K562 (cell line): ENCODE measurements around the gene RBSN. TPM values are rescaled to one million over a fixed set of nuclear protein-coding genes. Genes with fewer than 3 reads are reported as not detected.

ENCODE experiments used
- BCLAF1 ChIP-seq, 2 experiments: fragments of 450-650 bp in 1 of 2; IDR thresholded peaks; 2 replicates each; pipeline ENCODE4 v1.6.1; 2011 to 2017; ENCODE audit warnings: low read depth in 2 of 2, antibody characterized with exemption in 1 of 2, borderline replicate concordance in 1 of 2, low read length in 1 of 2, mild to moderate bottlenecking in 1 of 2, mixed read lengths in 1 of 2; ENCODE audit not compliant: control insufficient read depth in 1 of 2
- FOXA3 ChIP-seq, 2 experiments: fragments of 450-650 bp in 1 of 2; sonication (generic) in 1 of 2; formaldehyde crosslinking; IDR thresholded peaks in 1 of 2; conservative IDR thresholded peaks in 1 of 2; 2 replicates each; pipeline versions ENCODE4 v1.4.0 to v1.8.0; 2020 to 2022; ENCODE audit warnings: mild to moderate bottlenecking in 2 of 2, missing genetic modification reagents in 1 of 2
- HDAC3 ChIP-seq: fragments of 450-650 bp; IDR thresholded peaks from 2 replicates; pipeline ENCODE4 v1.6.1; 2018; ENCODE audit warnings: borderline replicate concordance, mild to moderate bottlenecking, moderate library complexity; ENCODE audit not compliant: partially characterized antibody
- JUN ChIP-seq, 2 experiments: sonication (generic) in 1 of 2; formaldehyde crosslinking in 1 of 2; IDR thresholded peaks; 2 replicates each; pipeline versions ENCODE4 v1.6.1 to v1.8.0; 2012 to 2022; ENCODE audit warnings: borderline replicate concordance in 2 of 2, mild to moderate bottlenecking in 2 of 2, improper control_type of control experiment in 1 of 2, low read depth in 1 of 2, low read length in 1 of 2, missing genetic modification reagents in 1 of 2
- KLF16 ChIP-seq: IDR thresholded peaks from 2 replicates; pipeline ENCODE4 v1.6.1; 2016; ENCODE audit warnings: antibody characterized with exemption
- POLR2B ChIP-seq: fragments of 450-650 bp; IDR thresholded peaks from 2 replicates; pipeline ENCODE4 v1.6.1; 2018; ENCODE audit warnings: low read depth; ENCODE audit not compliant: partially characterized antibody
- TFAM ChIP-seq: fragments of 250-450 bp; sonication (Bioruptor Pico); conservative IDR thresholded peaks from 2 replicates; pipeline ENCODE4 v1.5.0; 2021; ENCODE audit warnings: mild to moderate bottlenecking, moderate library complexity
- THRAP3 ChIP-seq: fragments of 450-650 bp; IDR thresholded peaks from 2 replicates; pipeline ENCODE4 v1.6.1; 2016; ENCODE audit warnings: mild to moderate bottlenecking, inconsistent platforms, borderline replicate concordance
- ZBTB11 ChIP-seq, 3 experiments: fragments of 200-800 bp in 1 of 3; fragments of 250-450 bp in 1 of 3; fragments of 450-650 bp in 1 of 3; sonication (Bioruptor Pico) in 1 of 3; sonication (Bioruptor generic) in 1 of 3; formaldehyde crosslinking in 1 of 3; IDR thresholded peaks; 2 replicates each; pipeline versions ENCODE4 v1.6.1 to v1.8.0; 2016 to 2022; ENCODE audit warnings: mild to moderate bottlenecking in 2 of 3, missing genetic modification characterization in 2 of 3, missing compliant biosample characterization in 1 of 3, moderate library complexity in 1 of 3
- ZBTB26 ChIP-seq: fragments of 450-650 bp; formaldehyde crosslinking; IDR thresholded peaks from 2 replicates; pipeline ENCODE4 v1.4.0; 2022; ENCODE audit warnings: missing genetic modification characterization
- ZBTB8A ChIP-seq: fragments of 450-650 bp; IDR thresholded peaks from 2 replicates; pipeline ENCODE4 v1.6.1; 2018; ENCODE audit warnings: mild to moderate bottlenecking, moderate library complexity; ENCODE audit not compliant: partially characterized antibody
- ZNF76 ChIP-seq: fragments of 250-450 bp; sonication (Bioruptor Pico); IDR thresholded peaks from 2 replicates; pipeline ENCODE4 v1.4.0; 2020; ENCODE audit warnings: mild to moderate bottlenecking, moderate library complexity, borderline replicate concordance
- polyA plus RNA-seq, 8 experiments: library from polyadenylated mRNA; depleted of rRNA in 4 of 8; stranded (reverse) in 5 of 8; unstranded in 3 of 8; fragments of >200 nt; fragmentation: Nextera tagmentation in 2 of 8; fragmentation: Illumina TruSeq in 1 of 8; extraction: Ambion mirVana in 2 of 8; extraction: Trizol in 1 of 8; gene quantifications; 2 replicates each; pipeline versions ENCODE4 v1.2.1 to v1.2.3, GENCODE V29; 2011 to 2014; ENCODE audit warnings: inconsistent platforms in 1 of 8, missing spikeins in 1 of 8
- total RNA-seq, 7 experiments: library from RNA; depleted of rRNA in 6 of 7; stranded (reverse); fragments of >200 nt in 6 of 7; fragmentation: Illumina TruSeq in 2 of 7; extraction: Trizol in 2 of 7; gene quantifications; 2 replicates each; pipeline versions ENCODE4 v1.2.1 to v1.2.3, GENCODE V29; 2011 to 2021; ENCODE audit warnings: low replicate concordance in 1 of 7
- TF ChIP-seq, protein P1 (sequence below): fragments of 450-650 bp; formaldehyde crosslinking; IDR thresholded peaks from 2 replicates; pipeline ENCODE4 v1.4.0; 2020; ENCODE audit warnings: mild to moderate bottlenecking, moderate library complexity
- TF ChIP-seq, protein P2 (sequence below): fragments of 250-450 bp; sonication (Bioruptor Pico); IDR thresholded peaks from 2 replicates; pipeline ENCODE4 v1.8.0; 2022; ENCODE audit warnings: moderate library complexity, mild to moderate bottlenecking, inconsistent platforms
- TF ChIP-seq, protein P3 (sequence below): sonication (generic); formaldehyde crosslinking; IDR thresholded peaks from 2 replicates; pipeline ENCODE4 v1.8.1; 2023; ENCODE audit warnings: mild to moderate bottlenecking, missing genetic modification reagents

The RBSN gene
- total and polyA plus RNA-seq, 9 of the 15 experiments (the other 6 are each of a cell fraction or from before 2014, with no cell fraction given), result 2.9 to 19.6 (median 15.0) TPM

DNA sequence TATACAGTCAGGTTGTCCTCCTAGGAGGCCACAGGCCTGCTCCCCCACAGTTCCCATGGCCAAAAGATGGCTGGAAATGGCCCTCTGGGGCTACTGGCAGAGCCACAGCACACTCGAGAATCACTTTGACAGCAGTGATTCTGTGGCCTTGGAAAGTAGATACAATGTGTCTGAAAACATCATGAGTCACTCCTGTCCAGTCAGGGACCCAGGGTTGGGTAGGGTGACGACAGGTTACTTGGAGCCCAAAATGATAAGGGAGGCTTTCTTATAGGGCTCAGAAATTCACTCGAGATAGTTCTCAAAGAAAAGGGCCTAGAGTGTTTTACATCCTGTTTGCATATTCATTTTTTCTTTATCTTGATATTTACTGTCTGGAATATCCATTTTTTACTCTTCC, 58.1 kb downstream of the RBSN start (continued):
- TF ChIP-seq POLR2B (peak; percentile 41), FOXA3 (CRISPR knock-in tag; conservative IDR thresholded peaks at IDR 0.05 in 1 of 2, IDR thresholded peaks at IDR 0.05 in 1 of 2) (no peak), THRAP3 (no peak), KLF16 (no peak), HDAC3 (no peak), ZBTB11 (CRISPR knock-in tag; IDR thresholded peaks at IDR 0.05) (no peak), BCLAF1 (IDR thresholded peaks at IDR 0.05; ENCODE audit: borderline replicate concordance in 1 of 2, control insufficient read depth in 1 of 2, low read depth in 2 of 2, low read length in 1 of 2) (no peak), TFAM (no peak), ZBTB8A (no peak), ZBTB26 (CRISPR knock-in tag) (no peak), JUN (IDR thresholded peaks at IDR 0.05; ENCODE audit: borderline replicate concordance, low read depth, low read length) (peak; percentile 84), JUN (CRISPR knock-in tag; IDR thresholded peaks at IDR 0.05; ENCODE audit: borderline replicate concordance) (no peak), ZNF76 (CRISPR knock-in tag) (no peak)
- TF ChIP-seq, protein P1, sequence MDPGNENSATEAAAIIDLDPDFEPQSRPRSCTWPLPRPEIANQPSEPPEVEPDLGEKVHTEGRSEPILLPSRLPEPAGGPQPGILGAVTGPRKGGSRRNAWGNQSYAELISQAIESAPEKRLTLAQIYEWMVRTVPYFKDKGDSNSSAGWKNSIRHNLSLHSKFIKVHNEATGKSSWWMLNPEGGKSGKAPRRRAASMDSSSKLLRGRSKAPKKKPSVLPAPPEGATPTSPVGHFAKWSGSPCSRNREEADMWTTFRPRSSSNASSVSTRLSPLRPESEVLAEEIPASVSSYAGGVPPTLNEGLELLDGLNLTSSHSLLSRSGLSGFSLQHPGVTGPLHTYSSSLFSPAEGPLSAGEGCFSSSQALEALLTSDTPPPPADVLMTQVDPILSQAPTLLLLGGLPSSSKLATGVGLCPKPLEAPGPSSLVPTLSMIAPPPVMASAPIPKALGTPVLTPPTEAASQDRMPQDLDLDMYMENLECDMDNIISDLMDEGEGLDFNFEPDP (CRISPR knock-in tag), result no peak
- TF ChIP-seq, protein P2, sequence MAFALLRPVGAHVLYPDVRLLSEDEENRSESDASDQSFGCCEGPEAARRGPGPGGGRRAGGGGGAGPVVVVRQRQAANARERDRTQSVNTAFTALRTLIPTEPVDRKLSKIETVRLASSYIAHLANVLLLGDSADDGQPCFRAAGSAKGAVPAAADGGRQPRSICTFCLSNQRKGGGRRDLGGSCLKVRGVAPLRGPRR, result no peak
- TF ChIP-seq, protein P3, sequence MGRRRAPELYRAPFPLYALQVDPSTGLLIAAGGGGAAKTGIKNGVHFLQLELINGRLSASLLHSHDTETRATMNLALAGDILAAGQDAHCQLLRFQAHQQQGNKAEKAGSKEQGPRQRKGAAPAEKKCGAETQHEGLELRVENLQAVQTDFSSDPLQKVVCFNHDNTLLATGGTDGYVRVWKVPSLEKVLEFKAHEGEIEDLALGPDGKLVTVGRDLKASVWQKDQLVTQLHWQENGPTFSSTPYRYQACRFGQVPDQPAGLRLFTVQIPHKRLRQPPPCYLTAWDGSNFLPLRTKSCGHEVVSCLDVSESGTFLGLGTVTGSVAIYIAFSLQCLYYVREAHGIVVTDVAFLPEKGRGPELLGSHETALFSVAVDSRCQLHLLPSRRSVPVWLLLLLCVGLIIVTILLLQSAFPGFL (CRISPR knock-in tag), result no peak
